SK-N-MC (cell line): ENCODE measurements around the gene ACTA2.
A peak's percentile ranks its signal among the peaks of the same experiment; 100 is the strongest.

Experiments
- DNase-seq: peaks from one replicate; pipeline ENCODE4 v3.0.0-alpha.2; 2011; ENCODE audit warnings: low read depth, low spot score
- H3K27ac ChIP-seq: fragments of 200-600 bp; sonication (generic); 2 replicates; pipeline ENCODE4 v1.5.1; 2016; ENCODE audit warnings: mixed run types
- H3K36me3 ChIP-seq: fragments of 200-600 bp; sonication (generic); 2 replicates; pipeline ENCODE4 v1.6.1; 2017; ENCODE audit warnings: antibody characterized with exemption, low read length, mixed read lengths; ENCODE audit not compliant: insufficient read depth
- H3K4me3 ChIP-seq: fragments of 200-600 bp; sonication (generic); 2 replicates; pipeline ENCODE4 v1.5.1; 2016
- H3K9ac ChIP-seq: fragments of 200-600 bp; sonication (generic); 2 replicates; pipeline ENCODE4 v1.8.0; 2017; ENCODE audit warnings: mixed run types, mixed read lengths; ENCODE audit not compliant: insufficient read length
- H3K9me3 ChIP-seq: fragments of 200-600 bp; sonication (generic); 2 replicates; pipeline ENCODE4 v1.6.1; 2017; ENCODE audit warnings: low read depth, mild to moderate bottlenecking, antibody characterized with exemption, low read length, moderate library complexity, mixed read lengths
- EZH2 ChIP-seq: fragments of 200-600 bp; sonication (generic); IDR thresholded peaks from one replicate; pipeline ENCODE4 v1.6.1; 2017; ENCODE audit warnings: antibody characterized with exemption
- FOXP2 ChIP-seq: optimal IDR thresholded peaks from 2 replicates; pipeline ENCODE3; 2011; ENCODE audit warnings: mild to moderate bottlenecking, moderate library complexity; ENCODE audit not compliant: insufficient read depth; ENCODE audit errors: extremely low read length, control extremely low read depth
- POLR2AphosphoS5 ChIP-seq: IDR thresholded peaks from 2 replicates; pipeline ENCODE4 v1.6.1; 2012; ENCODE audit warnings: mild to moderate bottlenecking, low read depth, low read length, borderline replicate concordance

The ACTA2 gene

DNA sequence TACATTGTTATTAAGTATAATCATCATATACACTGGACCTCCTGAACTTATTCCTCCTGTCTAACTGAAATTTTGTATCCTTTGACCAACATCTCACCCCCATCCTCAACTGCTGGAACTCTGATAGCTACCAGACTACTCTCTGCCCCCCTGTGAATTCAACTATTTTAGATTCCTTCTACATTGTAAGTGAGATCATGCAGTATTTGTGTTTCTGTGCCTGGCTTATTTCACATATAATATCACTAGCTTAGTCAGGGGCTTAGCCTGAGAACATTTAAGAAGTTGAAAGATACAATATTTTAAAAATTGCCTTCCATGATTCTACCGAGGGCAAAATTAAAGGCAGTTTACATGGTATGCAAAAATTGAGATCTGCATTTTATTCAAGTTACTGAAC is 45.7 kb downstream of the ACTA2 start:
- H3K9ac ChIP-seq: no peak overlapping the region
- H3K9me3 ChIP-seq: no peaks in the 10 kb centered on the region
- no peak overlapping the region for H3K27ac ChIP-seq
- DNase-seq: no peak
- no peak for TF ChIP-seq FOXP2
- TF ChIP-seq EZH2: no peak
- no peak for TF ChIP-seq POLR2AphosphoS5
- H3K36me3 ChIP-seq: no peaks in the 10 kb centered on the region
- H3K4me3 ChIP-seq: no peak overlapping the region

DNA sequence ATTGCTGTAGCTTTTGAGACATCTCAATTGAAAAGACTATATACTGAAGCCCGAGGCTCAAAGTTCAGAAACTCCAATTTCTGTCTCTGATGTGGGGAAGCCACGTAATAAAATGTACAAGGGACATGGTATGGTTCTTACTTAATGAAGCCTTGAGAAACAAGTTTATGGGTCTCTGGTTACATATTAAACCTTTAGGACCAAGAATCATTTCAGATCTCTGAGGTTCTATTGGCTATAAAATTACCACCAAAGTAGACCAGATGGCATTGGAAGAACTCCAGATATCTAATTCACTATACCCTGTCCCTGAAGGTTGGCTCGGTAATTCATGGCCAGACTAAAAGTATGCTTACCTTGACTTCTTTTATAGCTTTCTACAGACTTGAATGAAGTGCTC is 48.9 kb downstream of the ACTA2 start:
- no peak overlapping the region for H3K9ac ChIP-seq
- no peaks in the 10 kb centered on the region for H3K36me3 ChIP-seq
- H3K27ac ChIP-seq: no peak overlapping the region
- no peak for DNase-seq
- H3K9me3 ChIP-seq: no peaks in the 10 kb centered on the region
- H3K4me3 ChIP-seq: no peak overlapping the region
- TF ChIP-seq POLR2AphosphoS5 (no peak), FOXP2 (no peak), EZH2 (no peak)

DNA sequence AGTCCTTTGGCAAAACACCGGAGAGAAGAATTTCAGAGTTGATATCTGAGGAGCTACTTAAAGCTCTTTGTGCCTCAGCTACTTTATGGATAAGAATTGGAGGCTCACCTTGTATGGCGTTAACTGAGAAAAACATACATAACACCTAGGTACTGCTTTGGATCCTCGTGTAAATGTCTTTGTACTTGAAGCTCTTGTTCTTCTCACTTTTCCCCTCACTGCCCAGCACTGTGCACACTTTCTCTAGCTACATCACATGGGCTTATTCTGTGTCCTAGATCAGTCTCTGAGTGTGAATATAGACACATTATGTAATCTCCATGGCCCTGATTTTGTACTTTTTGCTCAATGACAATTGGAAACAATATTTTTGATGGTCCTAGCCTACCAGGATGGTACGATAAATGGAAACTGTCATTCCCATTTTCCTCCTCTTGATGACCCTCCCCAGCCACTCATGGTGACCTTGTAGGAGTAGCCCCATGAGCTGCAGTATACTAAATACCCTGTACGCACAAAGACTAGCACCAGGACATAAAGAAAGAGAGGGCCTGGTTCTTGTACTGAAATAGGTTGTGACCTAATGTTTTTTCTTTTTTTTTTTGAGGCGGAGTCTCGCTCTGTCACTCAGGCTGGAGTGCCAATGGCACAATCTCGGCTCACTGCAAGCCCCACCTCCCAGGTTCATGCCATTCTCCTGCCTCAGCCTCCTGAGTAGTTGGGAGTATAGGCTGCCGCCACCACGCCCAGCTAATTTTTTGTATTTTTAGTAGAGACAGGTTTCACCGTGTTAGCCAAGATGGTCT is 50.4 kb downstream of the ACTA2 start:
- Histone ChIP-seq H3K36me3 (no peaks in the 10 kb centered on the region), H3K9me3 (no peaks in the 10 kb centered on the region), H3K27ac (no peak overlapping the region), H3K4me3 (no peak overlapping the region), H3K9ac (no peak overlapping the region)
- DNase-seq: no peak
- no peak for TF ChIP-seq EZH2
- no peak for TF ChIP-seq POLR2AphosphoS5
- no peak for TF ChIP-seq FOXP2

DNA sequence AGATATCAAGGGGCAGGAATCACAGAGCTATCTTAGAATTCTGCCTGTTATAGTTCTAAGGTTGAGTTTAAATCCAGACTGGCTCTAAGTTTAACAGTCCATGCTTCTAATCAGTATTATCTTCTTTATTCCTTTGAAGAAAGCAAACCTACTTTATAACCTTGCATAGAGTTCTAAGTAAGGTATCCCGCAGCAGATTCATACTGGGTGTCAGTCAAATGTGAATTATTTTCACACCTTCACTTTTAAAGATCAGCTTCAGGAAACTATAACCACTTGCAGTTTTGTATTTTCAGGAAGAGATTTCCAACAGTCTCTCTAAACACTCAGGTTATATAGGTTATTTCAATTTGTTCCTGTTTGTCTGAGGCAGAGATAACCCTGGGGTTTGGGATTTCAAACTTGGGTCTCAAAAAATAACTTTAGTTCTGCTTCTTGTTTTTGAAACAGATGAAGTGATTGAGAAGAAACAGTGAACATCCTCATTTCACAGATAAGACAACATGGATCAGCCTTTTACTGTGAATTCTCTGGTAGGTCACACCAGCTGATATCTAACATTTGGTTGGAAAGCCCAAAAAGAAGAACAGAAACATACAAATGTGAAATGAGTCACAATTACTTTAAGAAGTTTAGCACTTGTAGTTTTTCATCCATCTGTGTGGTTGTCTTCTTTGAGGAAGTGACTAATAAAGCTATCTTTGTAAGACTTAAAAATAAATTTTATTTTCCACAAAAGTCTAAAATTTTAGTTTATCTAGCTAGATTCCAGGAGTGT is 51.2 kb downstream of the ACTA2 start:
- Histone ChIP-seq H3K9me3 (no peaks in the 10 kb centered on the region), H3K27ac (no peak overlapping the region), H3K4me3 (no peak overlapping the region), H3K9ac (no peak overlapping the region), H3K36me3 (no peaks in the 10 kb centered on the region)
- no peak for DNase-seq
- no peak for TF ChIP-seq EZH2
- TF ChIP-seq POLR2AphosphoS5: no peak
- no peak for TF ChIP-seq FOXP2

DNA sequence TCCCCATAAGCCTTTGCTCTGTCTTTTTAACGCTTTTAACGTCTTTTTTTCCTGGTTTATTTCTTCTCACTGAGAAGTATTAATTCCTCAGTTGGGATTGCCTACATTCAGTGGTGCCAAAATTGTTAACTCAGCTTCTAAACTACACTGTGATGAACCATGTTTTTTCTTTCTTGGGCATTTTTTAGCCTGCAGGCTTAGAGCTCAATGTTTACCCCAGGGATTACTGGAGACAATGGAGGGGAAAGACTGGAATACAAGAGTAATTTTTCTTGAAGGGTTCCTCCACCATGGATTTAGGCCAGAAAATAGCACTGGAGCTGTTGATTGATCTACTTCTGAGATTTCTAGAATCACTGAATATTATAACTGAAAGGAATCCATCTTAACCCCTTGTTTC is 52.7 kb downstream of the ACTA2 start:
- Histone ChIP-seq H3K4me3 (no peak overlapping the region), H3K9me3 (no peaks in the 10 kb centered on the region), H3K36me3 (no peaks in the 10 kb centered on the region), H3K27ac (0 out of 2 replicates have a peak overlapping the region, but pooled peaks have one; percentile 31), H3K9ac (no peak overlapping the region)
- TF ChIP-seq EZH2 (no peak), FOXP2 (no peak), POLR2AphosphoS5 (no peak)
- no peak for DNase-seq

DNA sequence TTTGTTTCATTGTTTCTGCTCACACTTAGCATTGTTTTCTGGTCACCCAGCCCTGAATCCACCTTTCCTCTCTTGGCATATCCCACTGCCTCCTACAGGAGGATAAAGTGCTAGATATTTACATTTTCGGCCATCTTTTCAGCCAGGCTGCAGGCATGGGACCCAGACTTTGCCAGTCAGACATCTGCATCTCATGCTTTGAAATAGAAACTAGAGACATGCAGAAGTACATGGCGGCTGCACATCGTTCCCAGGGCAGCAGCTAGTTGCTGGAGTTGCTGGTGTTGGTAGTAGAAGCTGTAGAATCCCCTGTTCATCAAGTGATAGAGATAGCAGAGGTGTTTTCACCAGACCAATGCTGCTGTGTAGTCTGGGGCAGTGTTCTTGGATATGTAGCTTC is 53.8 kb downstream of the ACTA2 start:
- TF ChIP-seq POLR2AphosphoS5: no peak
- DNase-seq: no peak
- no peaks in the 10 kb centered on the region for H3K9me3 ChIP-seq
- no peaks in the 10 kb centered on the region for H3K36me3 ChIP-seq
- no peak overlapping the region for H3K4me3 ChIP-seq
- H3K9ac ChIP-seq: no peak overlapping the region
- no peak overlapping the region for H3K27ac ChIP-seq

- H3K27ac ChIP-seq: no peak overlapping the region
- no peak overlapping the region for H3K9ac ChIP-seq
- TF ChIP-seq FOXP2 (no peak), EZH2 (no peak), POLR2AphosphoS5 (no peak)
- no peaks in the 10 kb centered on the region for H3K9me3 ChIP-seq
- no peak overlapping the region for H3K4me3 ChIP-seq
- no peak for DNase-seq
- no peaks in the 10 kb centered on the region for H3K36me3 ChIP-seq
These were observed 55.3 kb downstream of the ACTA2 start for GRCh38 chr10:88896994-88897853.
